Measurements from ENCODE around the gene EYA3. TPM values are rescaled to one million over a fixed set of nuclear protein-coding genes. Genes with fewer than 3 reads are reported as not detected.

The EYA3 gene
- total RNA-seq, 1 donor from 2014 or later = 28.1 TPM

DNA sequence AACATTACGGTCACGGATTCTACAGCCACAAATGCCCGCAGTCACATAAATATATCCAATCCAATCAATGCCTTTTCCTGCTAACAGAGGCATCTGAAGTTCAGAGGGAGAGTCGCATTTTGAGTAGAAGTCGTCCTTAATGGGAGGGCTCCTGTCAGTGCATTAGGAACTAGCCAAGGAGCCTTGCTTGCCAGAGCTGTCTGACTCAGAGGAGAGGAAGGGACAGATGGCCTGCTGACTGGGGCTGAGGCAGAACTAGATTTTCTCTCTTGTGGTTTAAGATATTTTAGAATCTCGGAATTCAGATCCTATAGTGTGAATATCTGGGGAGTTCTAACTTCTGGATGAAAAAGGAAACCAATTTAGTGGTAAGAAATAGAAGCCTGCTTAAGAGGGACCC lies 118.0 kb downstream of the EYA3 start:
- intact Hi-C loops (cut with micrococcal nuclease) = no loop called here

DNA sequence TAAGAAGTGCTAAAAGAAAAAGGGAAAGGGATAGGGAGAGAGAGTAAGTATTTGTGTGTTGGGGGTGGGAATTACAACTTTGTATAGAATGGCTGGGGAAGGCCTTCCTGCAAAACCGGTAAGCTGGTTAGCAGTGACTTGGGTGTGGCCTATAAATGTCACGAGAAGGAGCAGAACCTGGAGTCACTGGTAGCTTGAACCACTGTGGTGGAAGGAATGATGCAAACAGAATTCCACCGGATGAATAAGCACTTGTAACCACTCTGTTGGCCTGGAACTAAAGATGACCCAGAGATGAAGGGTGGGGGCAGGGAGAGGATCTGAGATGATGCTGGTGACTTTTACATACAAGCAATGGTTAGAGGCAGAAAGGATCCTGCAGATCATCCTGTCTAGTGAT lies 119.7 kb downstream of the EYA3 start:
- intact Hi-C loops (cut with micrococcal nuclease) = no loop called here

DNA sequence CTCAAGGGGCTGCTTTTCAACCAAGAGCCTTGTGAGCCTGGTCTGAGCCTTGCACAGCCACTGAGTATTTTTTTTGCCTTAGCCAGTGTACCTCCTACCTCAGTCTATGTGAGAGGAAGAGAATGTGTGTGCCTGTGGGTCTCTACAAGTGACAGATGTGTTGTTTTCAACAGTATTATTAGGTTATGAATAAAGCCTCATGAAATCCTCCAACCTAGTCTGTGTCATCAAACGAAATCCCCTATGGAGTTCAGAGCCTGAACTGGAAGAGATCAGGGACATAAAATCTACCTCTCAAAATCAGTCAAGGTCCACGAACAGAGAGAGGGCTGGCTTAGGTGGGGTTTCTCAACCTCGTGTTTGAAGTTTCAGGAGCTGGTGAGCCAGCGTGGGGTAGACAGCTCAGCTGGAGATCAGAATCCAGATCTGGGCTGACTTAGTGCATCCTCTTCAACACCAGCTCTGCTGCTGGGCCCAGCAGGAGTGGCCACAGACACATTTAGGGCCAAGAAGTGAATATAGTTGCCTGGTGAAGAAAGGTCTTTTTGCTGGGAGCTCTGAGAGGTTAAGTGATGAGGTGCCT lies 120.4 kb downstream of the EYA3 start:
- intact Hi-C loops (cut with micrococcal nuclease) = no loop called here

DNA sequence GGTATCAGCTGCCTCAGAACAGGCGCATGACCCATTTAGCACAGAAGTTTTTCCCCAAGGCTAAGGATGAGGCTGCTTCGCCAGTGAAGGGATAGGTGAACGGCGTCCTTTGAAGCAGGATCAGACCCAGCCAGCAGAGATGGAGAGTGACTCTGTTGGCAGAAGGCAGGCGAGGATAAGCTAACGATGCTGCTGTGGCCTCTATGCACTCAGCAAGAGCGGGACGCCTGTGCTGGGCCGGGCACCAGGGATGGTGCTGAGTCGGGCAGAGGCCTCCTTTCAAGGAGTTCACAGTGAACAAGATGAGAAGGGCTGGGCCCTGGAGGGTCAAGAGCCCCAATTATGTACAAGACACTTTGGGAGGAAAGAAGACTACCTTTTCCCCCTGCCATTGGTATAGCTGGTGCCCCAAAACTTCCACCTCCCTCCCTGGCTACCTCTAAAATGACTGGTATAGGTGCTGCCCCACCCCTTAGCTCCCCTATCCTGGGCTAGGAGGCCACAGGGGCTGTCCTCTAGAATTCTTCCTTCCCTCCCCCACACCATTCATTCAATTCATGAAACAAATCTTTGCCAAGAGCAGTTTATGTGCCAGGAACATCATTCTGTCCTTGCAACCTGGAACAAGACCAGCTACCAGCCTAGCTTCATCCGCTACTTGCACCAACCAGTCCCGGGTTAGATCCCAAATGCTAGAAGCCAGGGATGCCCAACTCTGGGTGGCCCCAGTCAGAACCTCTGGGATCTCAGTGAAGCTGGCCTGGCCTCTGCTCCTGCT lies 121.1 kb downstream of the EYA3 start:
- intact Hi-C loops (cut with micrococcal nuclease) = no loop called here

DNA sequence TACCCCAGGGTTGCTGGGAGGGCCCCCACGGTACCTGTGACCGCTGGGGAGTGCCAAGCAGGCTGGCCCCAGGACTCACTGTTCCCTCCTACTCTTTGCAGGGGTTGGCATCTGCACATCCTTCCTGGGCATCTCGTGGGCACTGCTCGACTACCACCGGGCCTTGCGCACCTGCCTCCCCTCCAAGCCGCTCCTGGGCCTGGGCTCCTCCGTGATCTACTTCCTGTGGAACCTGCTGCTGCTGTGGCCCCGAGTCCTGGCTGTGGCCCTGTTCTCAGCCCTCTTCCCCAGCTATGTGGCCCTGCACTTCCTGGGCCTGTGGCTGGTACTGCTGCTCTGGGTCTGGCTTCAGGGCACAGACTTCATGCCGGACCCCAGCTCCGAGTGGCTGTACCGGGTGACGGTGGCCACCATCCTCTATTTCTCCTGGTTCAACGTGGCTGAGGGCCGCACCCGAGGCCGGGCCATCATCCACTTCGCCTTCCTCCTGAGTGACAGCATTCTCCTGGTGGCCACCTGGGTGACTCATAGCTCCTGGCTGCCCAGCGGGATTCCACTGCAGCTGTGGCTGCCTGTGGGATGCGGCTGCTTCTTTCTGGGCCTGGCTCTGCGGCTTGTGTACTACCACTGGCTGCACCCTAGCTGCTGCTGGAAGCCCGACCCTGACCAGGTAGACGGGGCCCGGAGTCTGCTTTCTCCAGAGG lies 121.9 kb downstream of the EYA3 start:
- intact Hi-C loops (cut with micrococcal nuclease) = no loop called here

DNA sequence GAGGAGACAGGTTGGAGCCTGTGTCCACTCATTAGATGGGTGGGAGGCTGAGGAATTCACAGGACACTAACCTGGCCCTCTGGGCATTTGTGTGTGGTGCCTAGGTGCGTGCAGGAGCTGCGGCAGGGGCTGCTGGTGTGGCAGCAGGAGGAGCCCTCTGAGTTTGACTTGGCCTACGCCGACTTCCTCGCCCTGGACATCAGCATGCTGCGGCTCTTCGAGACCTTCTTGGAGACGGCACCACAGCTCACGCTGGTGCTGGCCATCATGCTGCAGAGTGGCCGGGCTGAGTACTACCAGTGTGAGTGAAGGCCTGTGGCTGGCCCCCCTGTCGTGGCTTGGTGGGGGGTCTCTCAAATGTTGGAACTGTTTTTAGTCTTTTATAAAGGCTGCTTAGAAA lies 125.0 kb downstream of the EYA3 start:
- intact Hi-C loops (cut with micrococcal nuclease) = no loop called here

DNA sequence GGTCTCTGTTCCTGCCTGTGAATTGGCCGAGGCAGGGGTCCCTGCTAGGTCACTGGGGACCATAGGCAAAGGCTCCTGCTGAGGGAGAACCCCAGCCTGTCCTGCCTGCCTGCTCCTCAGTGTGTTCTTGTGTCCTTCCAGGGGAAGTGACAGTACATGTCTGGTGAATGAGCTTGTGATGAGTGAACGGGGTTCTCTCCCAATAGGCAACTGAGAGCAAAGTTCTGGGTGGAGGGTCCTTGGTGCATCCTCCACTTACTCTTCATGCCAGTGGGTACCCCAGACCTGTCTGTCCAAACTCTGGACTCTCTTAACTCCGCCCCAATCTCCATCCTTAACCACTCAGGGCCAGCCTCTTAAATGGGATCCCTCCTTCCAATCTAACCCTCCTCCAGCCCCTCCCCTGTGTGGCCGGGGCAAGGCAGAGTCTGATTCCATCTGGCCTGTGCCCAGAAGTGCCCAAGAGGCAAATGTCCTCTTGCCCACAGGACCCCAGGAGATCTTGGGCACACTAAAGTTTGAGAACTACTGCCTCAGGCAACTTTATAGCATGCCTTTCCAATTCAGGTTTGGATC lies 126.7 kb downstream of the EYA3 start:
- intact Hi-C loops (cut with micrococcal nuclease) = no loop called here

DNA sequence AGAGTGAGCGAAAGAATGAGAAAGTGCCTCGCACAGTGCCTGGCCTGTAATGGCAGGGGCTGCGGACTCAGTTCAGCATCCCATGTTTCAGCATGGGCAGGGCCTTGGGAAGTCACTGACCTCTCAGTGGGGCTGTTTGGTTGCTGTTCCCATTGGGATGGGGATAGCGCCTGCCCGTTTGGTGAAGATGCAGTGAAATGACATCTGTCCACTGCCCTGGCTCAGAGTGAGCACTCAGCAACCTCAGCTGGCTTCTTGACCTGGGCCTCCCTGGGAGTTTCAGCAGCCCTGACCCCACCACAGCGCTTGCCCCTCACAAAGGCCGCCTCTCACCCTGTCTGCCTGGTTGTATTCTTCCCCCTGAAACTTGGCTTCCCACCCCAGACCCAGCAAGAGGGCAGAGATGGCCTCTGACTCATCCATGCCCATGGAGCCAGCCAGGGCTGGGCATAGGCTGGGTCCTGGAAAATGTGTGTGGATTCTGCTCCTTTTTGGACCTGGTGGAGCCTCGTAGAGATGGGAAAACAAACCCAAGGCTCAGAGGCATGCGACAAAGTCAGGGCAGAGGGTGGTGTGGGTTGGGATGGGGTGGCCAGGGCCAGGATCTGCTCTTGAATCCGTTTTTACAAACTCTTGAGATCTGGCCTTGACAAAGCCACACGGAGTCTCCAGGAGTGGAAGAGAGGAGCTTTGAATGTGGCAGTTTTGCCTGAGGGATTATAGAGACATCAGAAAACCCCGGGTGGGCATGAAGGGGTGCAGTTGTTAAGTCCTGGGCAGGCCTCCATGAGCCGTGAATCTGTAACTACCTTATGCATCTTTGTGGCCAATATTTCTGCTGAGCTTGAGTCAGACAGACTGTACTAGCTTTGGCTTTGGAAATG lies 127.4 kb downstream of the EYA3 start:
- intact Hi-C loops (cut with micrococcal nuclease) = no loop called here

DNA sequence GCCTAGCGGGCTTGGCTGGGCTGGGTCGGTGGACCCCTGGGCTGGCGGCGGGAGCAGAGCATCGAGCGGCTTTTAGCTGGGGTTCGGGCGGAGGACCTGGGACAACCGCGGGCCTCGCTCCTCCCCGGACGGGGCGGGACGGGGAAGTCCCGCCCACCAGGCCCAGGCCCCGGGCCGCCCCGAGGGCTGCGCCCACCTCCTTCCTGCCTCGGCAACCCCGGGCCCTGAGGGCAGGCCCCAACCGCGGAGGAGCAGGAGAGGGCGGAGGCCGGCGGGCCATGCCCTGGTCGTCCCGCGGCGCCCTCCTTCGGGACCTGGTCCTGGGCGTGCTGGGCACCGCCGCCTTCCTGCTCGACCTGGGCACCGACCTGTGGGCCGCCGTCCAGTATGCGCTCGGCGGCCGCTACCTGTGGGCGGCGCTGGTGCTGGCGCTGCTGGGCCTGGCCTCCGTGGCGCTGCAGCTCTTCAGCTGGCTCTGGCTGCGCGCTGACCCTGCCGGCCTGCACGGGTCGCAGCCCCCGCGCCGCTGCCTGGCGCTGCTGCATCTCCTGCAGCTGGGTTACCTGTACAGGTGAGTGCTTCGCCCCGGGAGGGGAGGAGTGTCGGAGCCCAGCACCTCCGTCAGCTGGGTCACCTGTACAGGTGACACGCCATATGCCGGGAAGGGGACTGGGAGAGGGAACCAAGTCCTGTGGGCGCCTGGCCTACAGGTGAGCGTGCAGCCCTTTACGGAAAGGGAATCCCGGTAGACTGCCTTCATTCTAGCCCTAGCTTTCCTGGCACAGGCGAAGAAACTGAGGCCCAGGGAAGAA lies 128.4 kb downstream of the EYA3 start, which contains the start of gene XKR8:
Gene XKR8, plus strand, starts transcription at position 182 of the 812 bp plus-strand sequence. Its CDS starts 97 bp downstream, at position 279.
- intact Hi-C loops (cut with micrococcal nuclease) = no loop called here

DNA sequence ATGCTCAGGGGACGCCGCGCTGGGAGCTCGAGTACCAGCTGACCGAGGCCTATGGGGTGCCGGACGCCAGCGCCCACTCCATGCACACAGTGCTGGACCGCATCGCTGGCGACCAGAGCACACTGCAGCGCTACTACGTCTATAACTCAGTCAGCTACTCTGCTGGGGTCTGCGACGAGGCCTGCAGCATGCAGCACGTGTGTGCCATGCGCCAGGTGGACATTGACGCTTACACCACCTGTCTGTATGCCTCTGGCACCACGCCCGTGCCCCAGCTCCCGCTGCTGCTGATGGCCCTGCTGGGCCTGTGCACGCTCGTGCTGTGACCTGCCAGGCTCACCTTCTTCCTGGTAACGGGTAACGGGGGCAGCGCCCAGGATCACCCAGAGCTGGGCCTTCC lies 129.9 kb downstream of the EYA3 start:
- intact Hi-C loops (cut with micrococcal nuclease) = no loop called here

DNA sequence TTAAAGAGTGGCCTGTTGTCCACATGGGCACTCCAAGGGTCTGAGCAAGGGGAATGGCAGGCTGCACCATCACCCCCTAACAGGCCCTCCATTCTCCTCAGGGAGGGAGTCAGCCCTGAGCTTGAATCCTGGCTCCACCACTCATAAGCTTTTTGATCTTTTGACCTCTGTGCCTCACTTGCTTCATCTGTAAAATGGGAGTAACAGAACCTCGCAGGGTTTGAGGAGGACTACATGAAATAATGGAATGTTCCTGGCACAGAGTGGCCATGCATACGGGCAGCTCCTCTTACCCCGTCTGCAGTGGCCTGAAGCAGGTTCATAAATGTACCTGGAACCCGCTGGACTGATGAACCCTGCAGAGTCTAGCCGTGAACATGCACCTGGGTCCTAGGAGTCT lies 130.8 kb downstream of the EYA3 start:
- intact Hi-C loops (cut with micrococcal nuclease) = no loop called here

DNA sequence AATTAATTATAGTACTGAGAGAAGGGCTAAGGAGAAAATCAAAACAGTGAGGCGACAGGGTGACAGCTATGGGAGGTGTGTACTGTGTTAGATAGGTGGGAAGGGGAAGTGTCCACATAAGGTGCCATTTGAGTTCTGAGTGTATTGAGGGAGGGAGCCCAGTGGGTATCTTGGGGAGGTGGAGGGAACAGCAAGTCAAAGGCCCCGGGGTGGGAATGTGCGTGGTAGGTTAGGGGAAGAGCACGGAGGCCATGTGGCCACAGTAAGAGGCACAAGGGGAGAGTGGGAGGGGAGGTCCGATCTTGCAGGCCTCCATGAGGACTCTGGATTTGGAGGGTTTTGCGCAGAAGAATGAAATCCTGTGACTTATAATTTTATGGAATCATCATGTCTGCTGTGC lies 131.6 kb downstream of the EYA3 start:
- intact Hi-C loops (cut with micrococcal nuclease) = no loop called here

DNA sequence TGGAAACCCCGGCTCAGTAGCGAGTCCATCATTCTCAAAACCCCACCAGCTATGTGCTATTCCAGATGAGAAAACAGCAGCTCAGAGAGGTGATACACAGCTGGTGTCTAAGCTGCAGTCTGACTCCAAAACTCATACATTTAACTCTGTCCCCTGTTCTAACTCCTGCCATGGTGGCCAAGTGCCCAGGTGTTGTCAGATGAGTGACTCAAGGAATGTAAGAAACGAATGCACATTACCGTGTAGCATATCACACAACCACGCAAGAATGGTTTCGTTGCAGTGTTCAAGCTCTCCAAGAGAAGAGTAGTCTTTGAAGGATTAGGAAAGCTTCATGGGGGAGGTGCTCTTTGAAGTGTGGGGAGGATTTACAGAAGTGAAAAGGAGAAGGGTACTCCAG lies 133.3 kb downstream of the EYA3 start:
- intact Hi-C loops (cut with micrococcal nuclease) = no loop called here

DNA sequence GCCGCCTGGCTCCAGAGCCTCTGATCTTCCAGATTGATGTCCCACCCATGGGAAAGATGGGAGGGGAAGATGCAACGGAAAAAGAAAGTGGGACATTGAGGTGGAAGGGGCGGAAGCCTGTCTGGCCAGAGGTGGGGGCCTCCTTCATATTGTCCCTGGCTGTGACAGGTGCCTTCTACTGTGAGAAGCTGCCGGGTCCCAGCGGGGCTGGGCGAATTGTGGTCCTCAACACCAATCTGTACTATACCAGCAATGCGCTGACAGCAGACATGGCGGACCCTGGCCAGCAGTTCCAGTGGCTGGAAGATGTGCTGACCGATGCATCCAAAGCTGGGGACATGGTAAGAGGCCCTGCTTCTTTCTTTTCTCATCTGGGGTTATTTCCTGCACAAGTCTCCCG lies 134.2 kb downstream of the EYA3 start:
- intact Hi-C loops (cut with micrococcal nuclease) = no loop called here

DNA sequence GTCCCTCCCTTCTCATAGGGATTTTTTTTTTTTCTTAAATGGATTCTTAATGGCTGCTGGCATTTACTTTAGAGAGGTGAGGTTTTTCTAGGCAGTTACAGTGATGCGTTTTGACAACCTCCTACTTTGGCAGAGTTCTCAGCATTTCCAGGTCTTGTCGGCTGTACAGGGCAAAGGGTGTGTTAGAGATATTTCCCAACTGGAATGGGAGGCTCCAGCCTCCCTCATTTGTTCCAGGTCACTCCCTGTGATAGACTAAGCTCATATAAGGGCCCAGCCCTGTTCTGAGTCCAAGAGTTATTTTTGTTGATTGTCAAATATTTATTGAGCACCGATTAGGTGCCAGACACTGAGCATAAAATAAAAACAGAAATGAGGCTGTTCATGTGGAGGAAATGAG lies 136.3 kb downstream of the EYA3 start:
- intact Hi-C loops (cut with micrococcal nuclease) = no loop called here

DNA sequence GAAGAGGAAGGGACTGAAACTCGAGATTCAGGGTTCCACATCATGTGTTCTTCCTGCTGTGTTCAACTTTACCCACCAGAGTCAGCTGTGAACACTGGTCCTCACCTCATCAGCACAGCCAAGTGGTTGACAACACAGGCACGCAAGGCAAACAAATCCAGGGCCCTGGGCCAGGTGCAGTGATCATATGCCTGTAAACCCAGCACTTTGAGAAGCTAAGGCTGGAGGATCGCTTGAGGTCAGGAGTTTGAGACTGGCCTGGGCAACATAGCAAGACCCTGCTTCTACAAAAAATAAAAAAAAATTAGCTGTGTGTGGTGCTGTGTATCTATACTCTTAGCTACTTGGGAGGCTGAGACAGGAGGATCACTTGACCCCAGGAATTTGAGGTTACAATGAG lies 137.0 kb downstream of the EYA3 start:
- intact Hi-C loops (cut with micrococcal nuclease) = no loop called here

DNA sequence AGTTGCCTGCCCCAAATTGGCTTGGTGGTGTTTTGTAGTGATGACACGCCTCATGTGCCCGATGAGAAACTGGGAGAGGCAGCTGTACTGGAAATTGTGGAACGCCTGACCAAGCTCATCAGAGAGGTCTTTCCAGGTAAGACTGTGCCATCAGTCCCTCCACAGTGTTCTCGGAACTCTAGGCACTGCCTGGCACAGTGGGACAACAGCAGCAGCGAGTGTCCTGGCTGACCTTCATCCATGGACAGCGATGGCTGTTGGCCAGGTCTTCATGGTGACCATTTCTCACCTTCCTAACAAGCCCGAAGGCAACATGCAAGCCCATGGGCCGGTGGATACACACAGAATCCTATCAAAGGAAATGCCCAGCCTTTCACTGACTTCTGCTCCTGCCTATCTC lies 139.4 kb downstream of the EYA3 start:
- intact Hi-C loops (cut with micrococcal nuclease) = no loop called here

DNA sequence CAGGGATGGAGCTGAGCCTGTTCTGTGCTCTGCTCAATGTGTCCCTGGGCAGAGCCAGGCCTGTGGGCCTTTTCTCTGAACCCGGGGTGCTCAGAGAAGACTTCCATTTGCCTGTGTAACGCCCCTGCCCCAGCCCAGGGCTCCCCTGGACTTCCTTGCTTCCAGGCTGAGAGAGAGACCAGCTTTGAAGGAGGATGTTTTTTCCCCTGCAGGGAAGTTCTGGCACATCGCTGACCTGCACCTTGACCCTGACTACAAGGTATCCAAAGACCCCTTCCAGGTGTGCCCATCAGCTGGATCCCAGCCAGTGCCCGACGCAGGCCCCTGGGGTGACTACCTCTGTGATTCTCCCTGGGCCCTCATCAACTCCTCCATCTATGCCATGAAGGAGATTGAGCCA lies 143.4 kb downstream of the EYA3 start:
- intact Hi-C loops (cut with micrococcal nuclease) = no loop called here

DNA sequence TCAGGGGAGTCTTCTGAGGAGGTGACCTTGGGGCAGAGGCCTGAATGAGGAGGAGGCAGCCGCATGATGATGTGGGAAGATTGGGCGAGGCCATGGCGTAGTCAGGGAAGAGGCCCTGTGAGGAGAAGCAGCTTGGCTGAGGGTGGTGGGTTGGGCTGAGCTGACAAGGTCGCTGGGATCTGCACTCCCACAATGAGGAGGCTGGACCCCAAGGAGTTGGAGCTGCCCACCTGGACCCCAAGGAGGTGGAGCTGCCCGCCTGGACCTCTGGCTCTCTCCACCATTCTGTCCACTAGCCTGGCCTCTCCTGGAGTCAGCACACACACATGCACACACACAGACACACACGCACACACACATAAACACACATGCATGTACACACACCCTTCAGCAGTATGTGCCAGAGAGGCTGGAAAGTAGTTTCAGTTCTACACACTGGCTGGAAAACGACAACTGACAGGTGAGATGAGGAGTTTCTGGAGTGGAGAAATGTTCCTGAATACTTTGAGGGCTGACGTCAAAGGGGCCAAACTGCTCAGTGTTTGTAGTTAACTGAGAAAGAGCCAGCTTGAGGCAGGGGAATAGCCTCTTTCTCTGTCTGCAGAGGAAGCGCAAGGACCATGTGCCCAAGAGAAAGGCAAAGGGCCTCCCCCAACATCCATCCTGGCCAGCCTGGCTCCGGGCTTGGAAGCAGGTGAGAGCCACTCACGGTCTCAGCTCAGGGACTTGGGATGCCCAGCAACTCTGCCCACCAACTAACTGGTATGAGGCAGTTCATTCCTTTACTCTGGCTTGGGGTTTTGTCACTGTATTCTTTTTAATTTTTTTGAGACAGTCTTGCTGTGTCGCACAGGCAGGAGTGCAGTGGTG lies 146.5 kb downstream of the EYA3 start:
- intact Hi-C loops (cut with micrococcal nuclease) = no loop called here
